GM12878 (cell line): ENCODE measurements around the gene TUBA3E. TPM values are rescaled to one million over a fixed set of nuclear protein-coding genes. Genes with fewer than 3 reads are reported as not detected.
A peak's percentile ranks its signal among the peaks of the same experiment; 100 is the strongest.

Experiments
- ASH2L ChIP-seq: fragments of 300-600, 200-600 bp; sonication (generic); IDR thresholded peaks from 2 replicates; pipeline ENCODE4 v1.6.1; 2017; ENCODE audit warnings: low read depth, mild to moderate bottlenecking, borderline replicate concordance
- BHLHE40 ChIP-seq, 2 experiments: fragments of 450-650 bp in 1 of 2; IDR thresholded peaks; 2 replicates each; pipeline ENCODE4 v1.6.1; 2011 to 2017; ENCODE audit warnings: low read depth in 2 of 2, borderline replicate concordance in 1 of 2, improper control_type of control experiment in 1 of 2, low read length in 1 of 2, mild to moderate bottlenecking in 1 of 2
- CBX5 ChIP-seq: sonication (generic); IDR thresholded peaks from 2 replicates; pipeline ENCODE4 v1.6.1; 2016; ENCODE audit warnings: low read depth, moderate library complexity, mild to moderate bottlenecking, inconsistent platforms
- CHD1 ChIP-seq: IDR thresholded peaks from 2 replicates; pipeline ENCODE4 v1.6.1; 2012; ENCODE audit warnings: low read depth, low read length, improper control_type of control experiment
- FOS ChIP-seq: IDR thresholded peaks from 3 replicates; pipeline ENCODE4 v1.6.1; 2011; ENCODE audit warnings: borderline replicate concordance; ENCODE audit not compliant: insufficient read length; ENCODE audit errors: extremely low read depth
- FOXK2 ChIP-seq: fragments of 450-650 bp; IDR thresholded peaks from 2 replicates; pipeline ENCODE4 v1.6.1; 2017; ENCODE audit warnings: mild to moderate bottlenecking, moderate library complexity
- HCFC1 ChIP-seq: fragments of 150-350 bp; IDR thresholded peaks from 2 replicates; pipeline ENCODE4 v1.6.1; 2014; ENCODE audit warnings: low read length
- HDAC2 ChIP-seq: fragments of 200-600 bp; sonication (generic); IDR thresholded peaks from 2 replicates; pipeline ENCODE4 v1.6.1; 2017
- IRF3 ChIP-seq: fragments of 450-650 bp; IDR thresholded peaks from 2 replicates; pipeline ENCODE4 v1.6.1; 2014; ENCODE audit warnings: mild to moderate bottlenecking
- JUNB ChIP-seq: IDR thresholded peaks from 2 replicates; pipeline ENCODE4 v1.6.1; 2016; ENCODE audit warnings: antibody characterized with exemption, mild to moderate bottlenecking
- LARP7 ChIP-seq: fragments of 450-650 bp; IDR thresholded peaks from 2 replicates; pipeline ENCODE4 v1.6.1; 2017; ENCODE audit warnings: mild to moderate bottlenecking
- MYC ChIP-seq: IDR thresholded peaks from 2 replicates; pipeline ENCODE4 v1.6.1; 2011; ENCODE audit warnings: mild to moderate bottlenecking, low read length, moderate library complexity, inconsistent platforms; ENCODE audit not compliant: insufficient read depth, insufficient replicate concordance, insufficient read length, severe bottlenecking
- NBN ChIP-seq: fragments of 450-650 bp; IDR thresholded peaks from 2 replicates; pipeline ENCODE4 v1.6.1; 2016
- NFYB ChIP-seq: IDR thresholded peaks from 2 replicates; pipeline ENCODE4 v1.6.1; 2011; ENCODE audit warnings: low read depth, mild to moderate bottlenecking, low read length, improper control_type of control experiment, moderate library complexity; ENCODE audit not compliant: insufficient read depth
- NR2C1 ChIP-seq: fragments of 450-650 bp; IDR thresholded peaks from 2 replicates; pipeline ENCODE4 v1.6.1; 2017; ENCODE audit warnings: antibody characterized with exemption, mild to moderate bottlenecking, moderate library complexity
- NRF1 ChIP-seq: conservative IDR thresholded peaks from 2 replicates; pipeline ENCODE4 v1.6.1; 2011; ENCODE audit warnings: mild to moderate bottlenecking, low read depth, low read length, improper control_type of control experiment
- RUNX3 ChIP-seq: IDR thresholded peaks from 2 replicates; pipeline ENCODE4 v1.6.1; 2012; ENCODE audit warnings: low read length, inconsistent platforms
- SIX5 ChIP-seq: IDR thresholded peaks from 2 replicates; pipeline ENCODE4 v1.6.1; 2011; ENCODE audit warnings: mild to moderate bottlenecking, low read depth, low read length, moderate library complexity; ENCODE audit not compliant: severe bottlenecking
- SMAD1 ChIP-seq: fragments of 450-650 bp; IDR thresholded peaks from 2 replicates; pipeline ENCODE4 v1.6.1; 2018; ENCODE audit warnings: mild to moderate bottlenecking, low read depth; ENCODE audit not compliant: partially characterized antibody
- SMC3 ChIP-seq: IDR thresholded peaks from 2 replicates; pipeline ENCODE4 v1.6.1; 2011; ENCODE audit warnings: low read length, improper control_type of control experiment, borderline replicate concordance
- STAT1 ChIP-seq: fragments of 450-650 bp; conservative IDR thresholded peaks from 2 replicates; pipeline ENCODE4 v1.6.1; 2014; ENCODE audit warnings: antibody characterized with exemption, mild to moderate bottlenecking
- STAT3 ChIP-seq: IDR thresholded peaks from 2 replicates; pipeline ENCODE4 v1.6.1; 2011; ENCODE audit warnings: low read depth, low read length, improper control_type of control experiment
- TARDBP ChIP-seq: IDR thresholded peaks from 2 replicates; pipeline ENCODE4 v1.6.1; 2016; ENCODE audit warnings: borderline replicate concordance
- YY1 ChIP-seq: IDR thresholded peaks from 2 replicates; pipeline ENCODE4 v1.6.1; 2011; ENCODE audit warnings: low read depth, mild to moderate bottlenecking, low read length
- ZNF274 ChIP-seq: IDR thresholded peaks from one replicate; pipeline ENCODE4 v1.8.0; 2011; ENCODE audit not compliant: insufficient read length, insufficient read depth
- ZNF384 ChIP-seq: IDR thresholded peaks from 2 replicates; pipeline ENCODE4 v1.6.1; 2012; ENCODE audit warnings: low read depth, mild to moderate bottlenecking, low read length, improper control_type of control experiment, borderline replicate concordance
- ZNF687 ChIP-seq: fragments of 450-650 bp; IDR thresholded peaks from 2 replicates; pipeline ENCODE4 v1.6.1; 2017; ENCODE audit warnings: mild to moderate bottlenecking, moderate library complexity
- polyA plus RNA-seq, 11 experiments: library from polyadenylated mRNA; depleted of rRNA in 4 of 11; unstranded in 6 of 11; stranded (reverse) in 5 of 11; fragments of >200 nt; fragmentation: Nextera tagmentation in 4 of 11; fragmentation: Illumina TruSeq in 1 of 11; extraction: Ambion mirVana in 4 of 11; extraction: Trizol in 1 of 11; gene quantifications; 1 replicate in 1 of 11; 2 replicates in 10 of 11; pipeline versions ENCODE4 v1.2.1 to v1.2.3, GENCODE V29; 2011 to 2016; ENCODE audit warnings: inconsistent platforms in 2 of 11, missing spikeins in 2 of 11, low read depth in 1 of 11
- total RNA-seq, 4 experiments: library from RNA; depleted of rRNA in 3 of 4; stranded (reverse); fragments of >200 nt in 3 of 4; fragmentation: Illumina TruSeq in 1 of 4; extraction: Trizol in 1 of 4; gene quantifications; 2 replicates each; pipeline versions ENCODE4 v1.2.1 to v1.2.3, GENCODE V29; 2013 to 2021
- TF ChIP-seq, protein P1 (sequence below): IDR thresholded peaks from 2 replicates; pipeline ENCODE4 v1.6.1; 2012; ENCODE audit warnings: low read depth, low read length, improper control_type of control experiment

The TUBA3E gene
- total and polyA plus RNA-seq, 10 of the 15 experiments (the other 5 are each of a cell fraction or from before 2014, with no cell fraction given), result not detected

- TF ChIP-seq ZNF687 (no peak), SMAD1 (no peak), YY1 (peak; percentile 97), ZNF384 (no peak), NR2C1 (no peak; the same call in 1 of the 2 replicates), IRF3 (no peak), JUNB (no peak), NRF1 (peak; percentile 41; the same call in 1 of the 2 replicates), SIX5 (peak; percentile 46), MYC (no peak), FOS (no peak), CBX5 (no peak), LARP7 (0 out of 2 replicates have a peak, but pooled peaks have one; percentile 31), NBN (no peak), STAT3 (no peak), SMC3 (no peak), CHD1 (no peak), HDAC2 (no peak), ZNF274 (no peak), TARDBP (0 out of 2 replicates have a peak, but pooled peaks have one; percentile 66), ASH2L (no peak), BHLHE40 (IDR thresholded peaks at IDR 0.05; ENCODE audit: borderline replicate concordance in 1 of 2, low read depth in 2 of 2, low read length in 1 of 2) (peak in 1 of 2 experiments; percentile 4; a peak in 2 of 4 replicates), HCFC1 (peak; percentile 77), NFYB (no peak), RUNX3 (peak; percentile 41), STAT1 (no peak), FOXK2 (no peak)
- TF ChIP-seq, protein P1, sequence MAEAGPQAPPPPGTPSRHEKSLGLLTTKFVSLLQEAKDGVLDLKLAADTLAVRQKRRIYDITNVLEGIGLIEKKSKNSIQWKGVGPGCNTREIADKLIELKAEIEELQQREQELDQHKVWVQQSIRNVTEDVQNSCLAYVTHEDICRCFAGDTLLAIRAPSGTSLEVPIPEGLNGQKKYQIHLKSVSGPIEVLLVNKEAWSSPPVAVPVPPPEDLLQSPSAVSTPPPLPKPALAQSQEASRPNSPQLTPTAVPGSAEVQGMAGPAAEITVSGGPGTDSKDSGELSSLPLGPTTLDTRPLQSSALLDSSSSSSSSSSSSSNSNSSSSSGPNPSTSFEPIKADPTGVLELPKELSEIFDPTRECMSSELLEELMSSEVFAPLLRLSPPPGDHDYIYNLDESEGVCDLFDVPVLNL, result peak; percentile 87
Measured at GRCh38 chr2:130181325-130181879, 16.8 kb downstream of the TUBA3E start, which contains the start of gene SMPD4 (continued).
